Measurements from ENCODE around the gene GHSR.

GHSR gene

DNA sequence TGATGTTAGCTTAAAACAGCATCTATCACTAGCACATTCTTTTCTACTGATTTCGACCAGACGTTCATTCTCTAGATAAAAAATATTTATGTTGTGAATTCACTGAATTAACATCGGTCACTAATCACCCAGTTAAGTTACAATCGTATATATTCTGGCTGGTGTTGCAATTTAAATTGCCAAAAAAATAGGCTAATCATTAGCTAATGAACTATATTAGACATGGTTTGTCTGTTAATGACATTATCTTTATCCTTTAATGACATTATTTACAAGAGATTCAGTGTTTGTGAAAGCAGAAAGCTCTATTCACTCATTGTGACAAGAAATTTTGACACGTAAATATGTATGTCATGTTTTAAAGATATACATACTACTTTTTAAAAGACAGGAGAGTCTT is 6.7 kb downstream of the GHSR start:
- no peak overlapping the region for H3K27ac ChIP-seq (ENCODE audit: low read depth in 2 of 2, low read length in 2 of 2)
- H3K4me1 ChIP-seq (ENCODE audit: control insufficient read depth in 2 of 2, insufficient read depth in 2 of 2, low read length in 2 of 2) = no peaks in the 10 kb centered on the region
- H3K9me3 ChIP-seq (ENCODE audit: control insufficient read depth in 2 of 2, low read length in 2 of 2) = no peaks in the 10 kb centered on the region
- H3K9ac ChIP-seq (ENCODE audit: low read depth in 1 of 2, low read length in 2 of 2) = no peak overlapping the region
- no peaks in the 10 kb centered on the region for H3K36me3 ChIP-seq (ENCODE audit: control insufficient read depth in 2 of 2, insufficient read depth in 2 of 2, low read length in 2 of 2)
- H3K27me3 ChIP-seq (ENCODE audit: control insufficient read depth in 2 of 2, insufficient read depth in 2 of 2, low read length in 2 of 2) = no peaks in the 10 kb centered on the region
- H3K4me3 ChIP-seq (ENCODE audit: low read length in 2 of 2) = no peak overlapping the region

DNA sequence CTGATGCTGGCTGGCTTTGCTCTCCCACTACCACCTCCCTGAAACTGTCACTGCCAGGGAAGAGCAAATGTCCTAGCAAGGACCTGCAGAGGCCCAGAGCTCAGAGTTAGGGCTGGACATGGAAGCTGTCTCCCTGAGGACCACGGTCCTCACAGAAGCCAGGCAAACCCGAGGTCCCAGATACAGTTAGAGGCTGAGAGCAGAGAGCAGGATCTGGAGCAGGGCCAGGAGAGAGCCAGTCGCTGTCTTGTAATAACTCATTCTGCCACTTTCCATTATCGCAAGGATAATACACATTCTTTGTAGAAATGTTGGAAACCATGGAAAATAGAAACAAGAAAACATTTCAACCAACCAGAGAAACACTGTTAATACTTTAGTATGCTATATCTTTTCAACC is 10.1 kb downstream of the GHSR start:
- no peaks in the 10 kb centered on the region for H3K36me3 ChIP-seq (ENCODE audit: control insufficient read depth in 2 of 2, insufficient read depth in 2 of 2, low read length in 2 of 2)
- no peak overlapping the region for H3K9ac ChIP-seq (ENCODE audit: low read depth in 1 of 2, low read length in 2 of 2)
- no peak overlapping the region for H3K4me3 ChIP-seq (ENCODE audit: low read length in 2 of 2)
- H3K27me3 ChIP-seq (ENCODE audit: control insufficient read depth in 2 of 2, insufficient read depth in 2 of 2, low read length in 2 of 2) = no peaks in the 10 kb centered on the region
- no peak overlapping the region for H3K27ac ChIP-seq (ENCODE audit: low read depth in 2 of 2, low read length in 2 of 2)
- no peaks in the 10 kb centered on the region for H3K9me3 ChIP-seq (ENCODE audit: control insufficient read depth in 2 of 2, low read length in 2 of 2)
- H3K4me1 ChIP-seq (ENCODE audit: control insufficient read depth in 2 of 2, insufficient read depth in 2 of 2, low read length in 2 of 2) = no peaks in the 10 kb centered on the region

DNA sequence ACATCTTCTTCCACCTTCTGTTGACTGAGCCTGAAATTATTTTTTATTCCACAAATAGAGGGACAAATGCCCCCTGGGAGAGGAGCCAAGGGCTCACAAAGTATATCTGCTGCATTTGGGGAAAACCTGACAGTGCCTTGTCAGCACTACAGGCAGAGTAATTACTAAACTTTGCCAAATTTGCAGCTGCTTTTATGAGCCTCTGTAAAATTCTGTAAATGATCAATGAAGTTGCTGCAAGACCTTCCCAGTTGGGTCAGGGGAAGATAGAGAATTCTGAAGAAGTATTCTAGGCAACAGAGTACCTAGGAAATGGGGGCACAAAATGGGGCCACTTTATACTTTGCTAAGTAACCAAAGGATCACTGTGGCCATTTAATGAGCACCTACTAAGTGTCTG is 10.5 kb downstream of the GHSR start:
- H3K27me3 ChIP-seq (ENCODE audit: control insufficient read depth in 2 of 2, insufficient read depth in 2 of 2, low read length in 2 of 2) = no peaks in the 10 kb centered on the region
- H3K4me1 ChIP-seq (ENCODE audit: control insufficient read depth in 2 of 2, insufficient read depth in 2 of 2, low read length in 2 of 2) = no peaks in the 10 kb centered on the region
- no peak overlapping the region for H3K9ac ChIP-seq (ENCODE audit: low read depth in 1 of 2, low read length in 2 of 2)
- H3K9me3 ChIP-seq (ENCODE audit: control insufficient read depth in 2 of 2, low read length in 2 of 2) = no peaks in the 10 kb centered on the region
- H3K4me3 ChIP-seq (ENCODE audit: low read length in 2 of 2) = no peak overlapping the region
- no peaks in the 10 kb centered on the region for H3K36me3 ChIP-seq (ENCODE audit: control insufficient read depth in 2 of 2, insufficient read depth in 2 of 2, low read length in 2 of 2)
- H3K27ac ChIP-seq (ENCODE audit: low read depth in 2 of 2, low read length in 2 of 2) = no peak overlapping the region

DNA sequence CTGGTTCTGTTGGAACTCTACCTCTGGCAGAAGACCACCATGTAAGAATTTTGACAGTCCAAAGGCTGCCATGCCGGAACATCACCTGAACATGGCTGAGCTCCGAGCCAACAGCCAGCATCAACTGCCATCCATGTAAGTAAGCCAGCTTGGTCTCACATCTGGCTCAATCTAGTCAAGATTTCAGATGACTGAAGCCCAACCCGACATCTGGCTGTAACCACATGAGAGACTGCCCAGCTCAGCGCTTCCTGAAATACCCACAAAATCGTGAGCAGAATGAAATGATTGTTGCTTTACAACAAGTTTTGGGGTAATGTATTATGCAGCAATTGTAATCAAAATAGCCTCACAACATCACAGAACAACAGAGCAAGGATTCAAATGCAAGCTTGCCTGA is 32.9 kb downstream of the GHSR start:
- no peaks in the 10 kb centered on the region for H3K27me3 ChIP-seq (ENCODE audit: control insufficient read depth in 2 of 2, insufficient read depth in 2 of 2, low read length in 2 of 2)
- H3K9ac ChIP-seq (ENCODE audit: low read depth in 1 of 2, low read length in 2 of 2) = no peak overlapping the region
- no peak overlapping the region for H3K4me3 ChIP-seq (ENCODE audit: low read length in 2 of 2)
- H3K4me1 ChIP-seq (ENCODE audit: control insufficient read depth in 2 of 2, insufficient read depth in 2 of 2, low read length in 2 of 2) = no peaks in the 10 kb centered on the region
- H3K9me3 ChIP-seq (ENCODE audit: control insufficient read depth in 2 of 2, low read length in 2 of 2) = no peaks in the 10 kb centered on the region
- H3K36me3 ChIP-seq (ENCODE audit: control insufficient read depth in 2 of 2, insufficient read depth in 2 of 2, low read length in 2 of 2) = no peaks in the 10 kb centered on the region
- H3K27ac ChIP-seq (ENCODE audit: low read depth in 2 of 2, low read length in 2 of 2) = no peak overlapping the region

DNA sequence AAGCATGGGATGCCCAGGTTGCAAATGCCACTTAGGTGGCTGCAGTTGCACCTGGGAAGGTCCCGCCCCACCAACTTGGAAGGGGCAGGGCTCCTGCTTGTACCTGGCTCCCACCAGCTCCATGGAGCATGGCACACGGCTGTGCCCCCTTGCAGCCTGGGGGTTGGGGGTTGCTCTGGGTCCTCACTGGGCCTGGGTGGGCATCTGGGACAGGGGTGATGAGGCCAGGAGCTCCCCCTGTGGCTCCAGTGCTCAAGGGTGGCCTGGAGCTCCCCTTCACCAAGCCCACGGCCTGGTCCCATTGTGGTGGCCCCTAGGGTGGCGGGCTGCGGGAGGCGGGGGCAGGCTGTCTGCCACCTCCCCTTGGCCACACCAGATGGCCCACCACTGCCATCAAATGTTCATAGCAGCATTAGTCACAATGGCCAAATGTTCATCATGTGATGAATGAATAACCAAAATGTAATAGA is 36.7 kb downstream of the GHSR start:
- Histone ChIP-seq H3K4me3 (ENCODE audit: low read length in 2 of 2) (no peak overlapping the region), H3K9ac (ENCODE audit: low read depth in 1 of 2, low read length in 2 of 2) (no peak overlapping the region), H3K27me3 (ENCODE audit: control insufficient read depth in 2 of 2, insufficient read depth in 2 of 2, low read length in 2 of 2) (no peaks in the 10 kb centered on the region), H3K36me3 (ENCODE audit: control insufficient read depth in 2 of 2, insufficient read depth in 2 of 2, low read length in 2 of 2) (no peaks in the 10 kb centered on the region), H3K9me3 (ENCODE audit: control insufficient read depth in 2 of 2, low read length in 2 of 2) (no peaks in the 10 kb centered on the region), H3K4me1 (ENCODE audit: control insufficient read depth in 2 of 2, insufficient read depth in 2 of 2, low read length in 2 of 2) (no peaks in the 10 kb centered on the region), H3K27ac (ENCODE audit: low read depth in 2 of 2, low read length in 2 of 2) (no peak overlapping the region)

GRCh38 chr3:172410702-172411477 is 37.4 kb downstream of the GHSR start:
- Histone ChIP-seq H3K9ac (ENCODE audit: low read depth in 1 of 2, low read length in 2 of 2) (no peak overlapping the region), H3K36me3 (ENCODE audit: control insufficient read depth in 2 of 2, insufficient read depth in 2 of 2, low read length in 2 of 2) (no peaks in the 10 kb centered on the region), H3K9me3 (ENCODE audit: control insufficient read depth in 2 of 2, low read length in 2 of 2) (no peaks in the 10 kb centered on the region), H3K4me1 (ENCODE audit: control insufficient read depth in 2 of 2, insufficient read depth in 2 of 2, low read length in 2 of 2) (no peaks in the 10 kb centered on the region), H3K4me3 (ENCODE audit: low read length in 2 of 2) (no peak overlapping the region), H3K27ac (ENCODE audit: low read depth in 2 of 2, low read length in 2 of 2) (no peak overlapping the region), H3K27me3 (ENCODE audit: control insufficient read depth in 2 of 2, insufficient read depth in 2 of 2, low read length in 2 of 2) (no peaks in the 10 kb centered on the region)

DNA sequence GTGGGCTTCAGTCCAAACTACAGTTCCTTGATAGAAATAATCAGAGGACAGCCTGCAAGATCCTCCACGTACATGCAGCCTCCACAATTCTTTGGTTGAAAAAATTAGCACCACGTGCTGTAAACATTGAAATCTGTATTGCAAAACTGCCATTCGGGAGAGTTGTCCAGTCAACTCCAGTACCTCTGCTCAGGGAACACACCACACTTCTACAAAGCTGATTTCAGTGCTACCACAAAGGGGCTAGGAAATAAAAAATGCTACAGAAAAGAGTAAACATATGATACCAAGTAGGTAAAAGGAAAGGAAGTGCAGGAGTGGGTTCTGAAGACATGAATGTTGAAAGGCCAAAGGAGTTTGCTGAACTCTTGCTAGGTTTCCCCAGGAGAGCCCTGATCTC is 40.4 kb downstream of the GHSR start:
- no peak overlapping the region for H3K4me3 ChIP-seq (ENCODE audit: low read length in 2 of 2)
- no peak overlapping the region for H3K9ac ChIP-seq (ENCODE audit: low read depth in 1 of 2, low read length in 2 of 2)
- no peaks in the 10 kb centered on the region for H3K9me3 ChIP-seq (ENCODE audit: control insufficient read depth in 2 of 2, low read length in 2 of 2)
- no peaks in the 10 kb centered on the region for H3K27me3 ChIP-seq (ENCODE audit: control insufficient read depth in 2 of 2, insufficient read depth in 2 of 2, low read length in 2 of 2)
- no peaks in the 10 kb centered on the region for H3K4me1 ChIP-seq (ENCODE audit: control insufficient read depth in 2 of 2, insufficient read depth in 2 of 2, low read length in 2 of 2)
- no peaks in the 10 kb centered on the region for H3K36me3 ChIP-seq (ENCODE audit: control insufficient read depth in 2 of 2, insufficient read depth in 2 of 2, low read length in 2 of 2)
- no peak overlapping the region for H3K27ac ChIP-seq (ENCODE audit: low read depth in 2 of 2, low read length in 2 of 2)

DNA sequence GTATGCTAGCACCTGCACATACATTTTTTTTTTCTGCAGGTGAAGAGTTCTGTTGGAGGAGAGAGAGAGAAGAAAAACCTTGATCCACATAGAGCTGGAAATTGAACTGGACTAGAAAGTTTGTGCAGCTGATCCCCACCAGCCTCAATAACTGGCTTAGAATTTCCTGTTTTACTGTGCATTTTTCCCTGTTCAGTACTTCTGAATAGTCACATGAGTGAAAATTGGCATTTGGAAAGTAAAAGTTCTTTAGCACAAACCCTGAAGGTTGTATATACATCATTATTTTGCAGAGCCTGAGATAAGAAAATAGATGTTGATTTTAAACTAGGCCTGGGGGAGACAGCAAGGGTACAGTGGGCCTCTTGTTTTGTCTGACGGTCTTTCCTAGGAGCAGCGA is 42.3 kb downstream of the GHSR start:
- H3K4me1 ChIP-seq (ENCODE audit: control insufficient read depth in 2 of 2, insufficient read depth in 2 of 2, low read length in 2 of 2) = no peaks in the 10 kb centered on the region
- H3K9me3 ChIP-seq (ENCODE audit: control insufficient read depth in 2 of 2, low read length in 2 of 2) = no peaks in the 10 kb centered on the region
- no peak overlapping the region for H3K27ac ChIP-seq (ENCODE audit: low read depth in 2 of 2, low read length in 2 of 2)
- H3K27me3 ChIP-seq (ENCODE audit: control insufficient read depth in 2 of 2, insufficient read depth in 2 of 2, low read length in 2 of 2) = no peaks in the 10 kb centered on the region
- H3K4me3 ChIP-seq (ENCODE audit: low read length in 2 of 2) = no peak overlapping the region
- H3K9ac ChIP-seq (ENCODE audit: low read depth in 1 of 2, low read length in 2 of 2) = no peak overlapping the region
- H3K36me3 ChIP-seq (ENCODE audit: control insufficient read depth in 2 of 2, insufficient read depth in 2 of 2, low read length in 2 of 2) = peaks cover 3 to 4% of the 10 kb centered on the region in 2 donors

DNA sequence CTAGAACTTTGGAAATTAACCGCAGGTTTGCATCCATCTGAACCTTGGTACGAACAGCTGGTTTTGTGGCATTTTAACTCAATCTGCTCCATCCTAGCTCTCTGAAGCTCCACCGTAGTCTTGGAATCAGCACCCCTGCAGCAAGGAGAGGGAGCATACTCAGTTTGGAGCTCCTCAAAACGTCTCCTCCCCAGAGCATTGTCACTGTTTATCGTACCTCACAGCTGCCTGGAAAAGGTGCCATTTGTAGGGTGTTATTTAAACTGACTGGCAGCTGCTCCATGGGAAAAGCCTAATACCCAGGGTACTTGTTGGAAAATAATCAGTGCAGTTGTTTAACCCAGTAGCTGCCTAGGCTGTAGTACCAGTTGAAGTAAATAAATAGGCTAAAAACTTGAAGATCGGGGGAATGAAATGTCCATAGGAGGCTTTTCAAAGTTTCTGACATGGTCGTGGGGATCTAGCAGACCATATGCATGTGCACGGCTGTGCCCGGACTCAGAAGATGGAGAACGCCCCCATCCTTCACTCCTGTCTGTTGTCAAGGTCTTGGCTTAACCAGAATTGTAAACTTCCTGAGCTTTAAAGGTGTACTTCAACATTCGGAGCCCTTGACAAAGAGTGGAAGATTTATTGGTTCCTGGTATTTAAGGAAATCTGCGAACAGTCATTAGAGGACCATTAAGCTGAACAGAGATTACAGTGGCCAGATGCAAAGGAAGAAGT is 43.9 kb downstream of the GHSR start:
- no peak overlapping the region for H3K9ac ChIP-seq (ENCODE audit: low read depth in 1 of 2, low read length in 2 of 2)
- H3K4me1 ChIP-seq (ENCODE audit: control insufficient read depth in 2 of 2, insufficient read depth in 2 of 2, low read length in 2 of 2) = no peaks in the 10 kb centered on the region
- peaks cover 3 to 4% of the 10 kb centered on the region in 2 donors for H3K36me3 ChIP-seq (ENCODE audit: control insufficient read depth in 2 of 2, insufficient read depth in 2 of 2, low read length in 2 of 2)
- H3K27me3 ChIP-seq (ENCODE audit: control insufficient read depth in 2 of 2, insufficient read depth in 2 of 2, low read length in 2 of 2) = no peaks in the 10 kb centered on the region
- no peak overlapping the region for H3K27ac ChIP-seq (ENCODE audit: low read depth in 2 of 2, low read length in 2 of 2)
- no peaks in the 10 kb centered on the region for H3K9me3 ChIP-seq (ENCODE audit: control insufficient read depth in 2 of 2, low read length in 2 of 2)
- H3K4me3 ChIP-seq (ENCODE audit: low read length in 2 of 2) = no peak overlapping the region

- Histone ChIP-seq H3K27me3 (ENCODE audit: control insufficient read depth in 2 of 2, insufficient read depth in 2 of 2, low read length in 2 of 2) (no peaks in the 10 kb centered on the region), H3K27ac (ENCODE audit: low read depth in 2 of 2, low read length in 2 of 2) (no peak overlapping the region), H3K9ac (ENCODE audit: low read depth in 1 of 2, low read length in 2 of 2) (no peak overlapping the region), H3K9me3 (ENCODE audit: control insufficient read depth in 2 of 2, low read length in 2 of 2) (no peaks in the 10 kb centered on the region), H3K36me3 (ENCODE audit: control insufficient read depth in 2 of 2, insufficient read depth in 2 of 2, low read length in 2 of 2) (peaks cover 4 to 9% of the 10 kb centered on the region in 2 donors), H3K4me3 (ENCODE audit: low read length in 2 of 2) (no peak overlapping the region), H3K4me1 (ENCODE audit: control insufficient read depth in 2 of 2, insufficient read depth in 2 of 2, low read length in 2 of 2) (no peaks in the 10 kb centered on the region)
Measured at GRCh38 chr3:172402892-172403643, 45.2 kb downstream of the GHSR start.

Measured in mucosa of rectum (tissue), 2 donors.